AG08396 (cell line): ENCODE measurements around the gene APOBEC3B.
"Not testable (repeated sequence)": the region's sequence is repeated elsewhere in the genome, so short reads cannot be mapped to it uniquely, and the experiment has no call there.

ENCODE experiments used
- DNase-seq: peaks from one replicate; pipeline ENCODE4 v3.0.0; 2012; ENCODE audit warnings: low spot score, mixed read lengths

APOBEC3B gene

GRCh38 chr22:38951734-38952133 lies 30.4 kb upstream of the APOBEC3B start:
- DNase-seq, result no peak

- DNase-seq, result no peak
Observed at GRCh38 chr22:38952281-38952993, 29.7 kb upstream of the APOBEC3B start.

- DNase-seq, result no peak
Observed at GRCh38 chr22:38953091-38953490, 29.1 kb upstream of the APOBEC3B start.

- DNase-seq, result peak; percentile 22
Observed at GRCh38 chr22:38953577-38954413, 28.4 kb upstream of the APOBEC3B start.

GRCh38 chr22:38954414-38955043 lies 27.6 kb upstream of the APOBEC3B start:
- peak; percentile 4 for DNase-seq

GRCh38 chr22:38955250-38955905 lies 26.8 kb upstream of the APOBEC3B start:
- DNase-seq, result no peak

- DNase-seq, result no peak
Observed at GRCh38 chr22:38955926-38956325, 26.2 kb upstream of the APOBEC3B start.

- no peak for DNase-seq
Observed at GRCh38 chr22:38956551-38956950, 25.6 kb upstream of the APOBEC3B start.

GRCh38 chr22:38957046-38957770 lies 24.9 kb upstream of the APOBEC3B start, which contains the start of gene APOBEC3A:
Gene APOBEC3A, plus strand, starts transcription at chr22:38957609. Its CDS starts 83 bp downstream, at chr22:38957692.
- DNase-seq, result peak; percentile 4

GRCh38 chr22:38957808-38958650 lies 24.1 kb upstream of the APOBEC3B start:
- no peak for DNase-seq

GRCh38 chr22:38958651-38958943 lies 23.6 kb upstream of the APOBEC3B start:
- not testable (repeated sequence) for DNase-seq

- DNase-seq, result no peak
Observed at GRCh38 chr22:38959590-38959989, 22.6 kb upstream of the APOBEC3B start.

GRCh38 chr22:38960673-38961072 lies 21.5 kb upstream of the APOBEC3B start:
- not testable (repeated sequence) for DNase-seq

- DNase-seq, result not testable (repeated sequence)
Observed at GRCh38 chr22:38963291-38963738, 18.8 kb upstream of the APOBEC3B start.

GRCh38 chr22:38963872-38964271 lies 18.3 kb upstream of the APOBEC3B start:
- no peak for DNase-seq

- no peak for DNase-seq
Observed at GRCh38 chr22:38964306-38964705, 17.8 kb upstream of the APOBEC3B start.

GRCh38 chr22:38964989-38965388 lies 17.2 kb upstream of the APOBEC3B start:
- no peak for DNase-seq

- DNase-seq, result no peak
Observed at GRCh38 chr22:38965614-38966379, 16.4 kb upstream of the APOBEC3B start.

GRCh38 chr22:38966380-38966702 lies 15.8 kb upstream of the APOBEC3B start:
- DNase-seq, result no peak

- DNase-seq, result no peak
Observed at GRCh38 chr22:38966942-38967341, 15.2 kb upstream of the APOBEC3B start.
